GM03348 (cell line): Measurements from ENCODE around the gene TCAP.
"Not testable (repeated sequence)": the region's sequence is repeated elsewhere in the genome, so short reads cannot be mapped to it uniquely, and the experiment has no call there.

Experiments used
- DNase-seq: peaks from one replicate; pipeline ENCODE4 v3.0.0; 2012; ENCODE audit warnings: low spot score

TCAP gene

DNA sequence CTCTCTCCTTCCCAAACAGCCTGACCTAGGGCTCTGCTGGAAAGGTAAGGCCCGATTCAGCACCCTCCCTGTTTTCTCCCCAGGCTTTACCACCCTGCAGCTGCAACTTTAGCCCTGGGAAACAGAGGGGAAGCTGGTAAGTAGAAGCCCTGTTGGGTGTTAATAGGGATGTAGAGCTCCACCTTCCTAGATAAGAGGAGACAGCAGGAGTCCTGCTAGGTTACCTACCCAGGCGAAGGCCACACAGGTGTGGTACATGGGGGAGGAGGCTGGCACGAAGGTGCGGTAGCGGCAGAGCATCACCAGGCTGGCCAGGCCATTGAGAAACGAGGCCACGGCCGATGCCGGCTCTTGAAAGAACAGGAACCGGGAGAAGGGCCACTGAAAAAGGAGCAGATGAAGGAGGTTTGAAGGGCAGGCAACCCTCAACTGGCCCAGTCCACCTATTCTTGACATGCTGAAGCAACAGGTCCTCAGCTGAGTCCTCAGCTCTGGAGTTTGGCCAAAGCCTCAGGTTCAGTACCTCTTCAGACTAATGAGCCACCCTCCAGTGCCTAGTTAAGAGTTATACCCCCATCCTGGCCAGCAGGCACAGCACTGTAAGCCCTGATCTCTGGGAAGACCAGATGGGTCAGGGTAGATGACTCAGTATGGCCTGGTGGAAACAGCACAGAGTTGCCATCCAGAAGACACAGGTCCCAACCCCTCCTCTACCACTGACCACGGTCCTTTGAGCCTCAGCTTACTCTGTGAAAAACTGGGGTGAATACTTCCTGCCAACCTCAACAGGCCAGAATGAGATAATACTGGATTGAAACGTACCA is 19.4 kb downstream of the TCAP start:
- DNase-seq, result no peak

DNA sequence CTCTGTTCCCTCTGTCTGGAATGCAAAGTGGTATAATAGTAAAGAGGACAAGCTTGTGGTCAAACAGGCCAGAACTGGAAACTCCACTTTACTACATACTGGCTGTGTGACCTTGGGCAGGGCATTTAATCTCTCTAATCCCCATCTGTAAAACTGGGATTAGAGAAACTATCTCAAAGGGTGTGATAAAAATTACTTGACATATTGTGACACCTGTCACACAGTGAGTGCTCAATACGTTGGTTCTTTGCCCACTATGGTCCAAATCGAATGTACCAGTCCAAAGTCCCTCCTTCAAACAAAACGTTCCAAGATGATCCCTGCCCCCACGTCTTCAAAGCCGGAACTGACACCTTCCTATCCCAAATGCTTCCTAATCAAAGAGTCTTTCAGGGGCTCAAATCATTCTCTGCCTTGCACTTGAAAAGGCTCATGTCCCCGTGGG is 22.0 kb downstream of the TCAP start:
- no peak for DNase-seq

DNA sequence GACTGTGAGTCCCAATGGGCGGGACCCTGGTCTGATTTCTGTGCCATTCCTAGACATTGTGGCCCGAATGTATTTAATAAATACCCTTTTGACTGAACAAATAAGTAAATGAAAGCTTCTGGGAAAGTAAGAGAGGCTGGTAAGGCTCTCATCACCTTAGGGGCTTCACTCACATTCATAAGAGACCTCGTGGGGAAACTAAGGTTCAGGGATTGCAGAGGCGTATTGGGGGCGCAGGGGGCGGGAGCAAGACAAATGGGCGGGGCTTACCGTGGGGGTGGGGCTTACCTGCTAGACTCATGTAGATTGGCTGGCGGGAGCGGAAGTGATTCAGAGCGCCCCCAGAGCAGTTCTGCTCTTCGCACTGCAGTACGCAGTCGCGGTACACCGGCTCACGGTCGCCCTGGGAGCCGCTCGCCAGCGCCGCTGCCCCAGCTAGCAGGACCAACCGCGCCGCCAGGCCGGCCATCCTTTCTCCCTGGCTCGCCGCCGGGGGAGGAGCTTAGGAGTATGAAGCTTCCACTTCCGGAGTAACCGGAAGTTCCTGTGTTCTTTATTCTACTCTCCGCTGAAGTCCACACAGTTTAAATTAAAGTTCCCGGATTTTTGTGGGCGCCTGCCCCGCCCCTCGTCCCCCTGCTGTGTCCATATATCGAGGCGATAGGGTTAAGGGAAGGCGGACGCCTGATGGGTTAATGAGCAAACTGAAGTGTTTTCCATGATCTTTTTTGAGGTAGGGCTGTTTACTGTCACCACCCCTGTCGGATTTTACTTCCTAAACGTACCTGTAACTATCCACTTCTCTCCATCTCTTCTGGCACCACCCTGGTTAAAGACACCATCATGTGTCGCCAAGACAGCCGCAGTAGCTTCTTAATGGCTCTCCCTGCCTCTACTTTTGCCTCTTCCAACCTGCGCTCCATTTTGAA is 22.7 kb downstream of the TCAP start, which contains the start of gene PGAP3:
TSS of gene PGAP3 (minus strand) at position 512 of the 929 bp plus-strand sequence. CDS start at position 469, 43 bp downstream.
- peak; percentile 95 for DNase-seq

DNA sequence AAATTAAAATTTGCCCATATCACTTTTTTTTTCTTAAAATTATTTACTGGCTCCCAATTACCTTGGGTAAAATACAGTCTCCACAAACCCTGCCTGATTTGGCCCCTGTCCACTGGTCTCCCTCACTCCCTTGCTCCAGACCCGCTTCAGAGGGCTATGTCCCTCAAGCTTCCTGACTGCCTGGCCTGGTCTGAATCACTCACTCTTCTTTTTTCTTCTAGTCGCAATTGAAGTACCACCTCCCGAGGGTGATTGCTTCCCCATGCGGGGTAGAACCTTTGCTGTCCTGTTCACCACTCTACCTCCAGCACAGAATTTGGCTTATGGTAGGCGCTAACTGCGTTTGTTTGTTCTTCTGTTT is 23.3 kb downstream of the TCAP start:
- DNase-seq, result no peak

DNA sequence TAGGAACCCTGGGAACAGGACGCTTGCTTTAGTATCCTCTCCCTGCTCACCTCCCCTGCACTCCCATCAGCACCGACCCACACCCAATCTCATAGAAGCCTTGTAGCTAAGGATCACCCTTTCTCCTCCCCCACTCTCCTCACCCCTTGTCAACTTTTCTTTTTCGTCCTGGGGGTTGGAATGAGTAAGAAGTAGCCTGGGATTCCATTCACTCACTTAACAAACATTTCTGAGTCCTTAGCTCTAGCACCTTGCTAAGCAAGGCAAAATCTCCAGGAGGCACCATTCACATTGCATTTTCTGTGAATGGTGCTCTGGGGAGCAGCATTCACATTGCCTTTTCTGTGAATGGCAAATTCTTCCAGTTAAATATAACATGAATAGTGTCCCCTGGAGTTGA is 23.8 kb downstream of the TCAP start:
- no peak for DNase-seq

DNA sequence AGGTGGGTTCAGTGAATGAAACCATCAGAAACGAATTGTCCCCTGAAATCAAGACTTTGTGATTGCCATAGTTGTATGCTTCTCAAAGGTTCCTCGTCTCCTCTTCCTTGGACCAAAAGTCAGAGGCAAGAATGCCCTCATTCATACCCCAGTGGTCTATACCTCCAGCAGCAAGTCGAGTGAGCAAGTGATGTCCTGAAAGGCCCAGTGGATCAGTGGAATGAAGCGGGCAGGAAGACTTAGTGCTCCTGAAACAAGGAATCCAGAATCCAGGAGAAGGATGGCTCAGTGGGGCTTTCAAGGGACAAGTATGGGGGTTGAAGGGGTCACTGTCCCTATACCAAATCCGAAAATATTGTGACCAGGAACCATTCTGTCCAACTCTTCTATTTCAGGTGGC is 29.4 kb downstream of the TCAP start:
- no peak for DNase-seq

DNA sequence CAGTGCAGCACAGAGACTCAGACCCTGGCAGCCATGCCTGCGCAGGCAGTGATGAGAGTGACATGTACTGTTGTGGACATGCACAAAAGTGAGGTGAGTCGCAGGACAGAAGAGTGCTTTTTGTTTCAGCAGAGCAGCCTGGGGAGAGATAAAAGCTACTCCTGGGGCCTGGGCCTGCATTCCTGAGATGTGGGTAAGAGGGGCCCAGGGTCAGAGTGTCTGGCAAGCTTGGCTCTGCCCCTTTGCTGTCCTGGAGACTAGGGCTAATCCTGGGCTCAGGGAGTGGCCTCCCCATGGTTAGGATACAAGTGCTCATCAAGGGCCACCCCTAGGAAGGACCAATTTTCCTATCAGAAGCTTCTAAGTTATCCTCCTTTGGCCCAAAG is 29.9 kb downstream of the TCAP start:
- DNase-seq, result no peak

DNA sequence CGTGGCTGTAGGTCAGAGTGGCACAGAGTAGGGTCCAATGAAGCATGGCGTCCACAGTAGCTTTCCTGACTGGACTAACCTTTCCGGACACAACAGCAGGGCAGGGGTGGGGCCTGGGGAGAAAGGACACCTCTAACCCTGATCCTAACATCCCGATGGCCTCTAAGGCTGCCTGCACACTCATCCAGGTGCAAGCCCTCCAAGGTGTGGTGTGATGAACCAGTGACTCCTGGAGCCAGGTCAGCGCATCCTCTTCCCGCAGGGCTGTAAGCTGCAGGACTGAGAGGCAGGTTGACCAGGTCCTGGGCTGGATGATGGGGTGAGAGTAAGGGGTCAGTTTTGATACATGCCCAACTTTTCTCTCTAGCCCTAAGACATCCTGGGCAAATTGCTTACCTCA is 31.6 kb downstream of the TCAP start:
- no peak for DNase-seq

DNA sequence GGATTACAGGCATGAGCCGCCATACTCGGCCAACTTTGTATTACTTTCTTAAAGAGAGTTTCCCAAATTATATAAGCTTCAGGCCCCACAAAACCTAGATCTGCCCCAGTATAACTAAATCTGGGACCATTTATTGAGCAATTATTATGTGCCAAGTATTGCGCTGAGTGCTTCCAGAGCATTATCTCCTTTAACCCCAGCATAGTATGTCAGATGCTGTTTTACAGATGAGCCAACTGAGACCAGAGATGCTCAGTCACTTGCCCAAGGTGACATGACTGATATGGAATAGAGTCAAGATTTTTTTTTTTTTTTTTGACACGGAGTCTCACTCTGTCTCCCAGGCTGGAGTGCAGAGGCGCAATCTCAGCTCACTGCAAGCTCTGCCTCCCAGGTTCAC is 32.8 kb downstream of the TCAP start:
- DNase-seq, result no peak

DNA sequence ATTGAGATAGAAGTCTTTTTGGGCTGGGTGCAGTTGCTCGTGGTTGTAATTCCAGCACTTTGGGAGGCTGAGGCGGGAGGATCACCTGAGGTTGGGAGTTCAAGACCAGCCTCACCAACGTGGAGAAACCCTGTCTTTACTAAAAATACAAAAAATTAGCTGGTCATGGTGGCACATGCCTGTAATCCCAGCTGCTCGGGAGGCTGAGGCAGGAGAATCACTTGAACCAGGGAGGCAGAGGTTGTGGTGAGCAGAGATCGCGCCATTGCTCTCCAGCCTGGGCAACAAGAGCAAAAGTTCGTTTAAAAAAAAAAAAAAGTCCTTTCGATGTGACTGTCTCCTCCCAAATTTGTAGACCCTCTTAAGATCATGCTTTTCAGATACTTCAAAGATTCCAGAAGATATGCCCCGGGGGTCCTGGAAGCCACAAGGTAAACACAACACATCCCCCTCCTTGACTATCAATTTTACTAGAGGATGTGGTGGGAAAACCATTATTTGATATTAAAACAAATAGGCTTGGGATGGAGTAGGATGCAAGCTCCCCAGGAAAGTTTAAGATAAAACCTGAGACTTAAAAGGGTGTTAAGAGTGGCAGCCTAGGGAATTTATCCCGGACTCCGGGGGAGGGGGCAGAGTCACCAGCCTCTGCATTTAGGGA is 34.1 kb downstream of the TCAP start:
- not testable (repeated sequence) for DNase-seq

DNA sequence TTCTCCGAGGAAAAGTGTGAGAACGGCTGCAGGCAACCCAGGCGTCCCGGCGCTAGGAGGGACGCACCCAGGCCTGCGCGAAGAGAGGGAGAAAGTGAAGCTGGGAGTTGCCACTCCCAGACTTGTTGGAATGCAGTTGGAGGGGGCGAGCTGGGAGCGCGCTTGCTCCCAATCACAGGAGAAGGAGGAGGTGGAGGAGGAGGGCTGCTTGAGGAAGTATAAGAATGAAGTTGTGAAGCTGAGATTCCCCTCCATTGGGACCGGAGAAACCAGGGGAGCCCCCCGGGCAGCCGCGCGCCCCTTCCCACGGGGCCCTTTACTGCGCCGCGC is 34.6 kb downstream of the TCAP start, which contains the start of gene ERBB2:
TSS of gene ERBB2 (plus strand) at position 247 of the 330 bp plus-strand sequence. CDS start 175 bp downstream, outside the sequence.
- peak; percentile 92 for DNase-seq

DNA sequence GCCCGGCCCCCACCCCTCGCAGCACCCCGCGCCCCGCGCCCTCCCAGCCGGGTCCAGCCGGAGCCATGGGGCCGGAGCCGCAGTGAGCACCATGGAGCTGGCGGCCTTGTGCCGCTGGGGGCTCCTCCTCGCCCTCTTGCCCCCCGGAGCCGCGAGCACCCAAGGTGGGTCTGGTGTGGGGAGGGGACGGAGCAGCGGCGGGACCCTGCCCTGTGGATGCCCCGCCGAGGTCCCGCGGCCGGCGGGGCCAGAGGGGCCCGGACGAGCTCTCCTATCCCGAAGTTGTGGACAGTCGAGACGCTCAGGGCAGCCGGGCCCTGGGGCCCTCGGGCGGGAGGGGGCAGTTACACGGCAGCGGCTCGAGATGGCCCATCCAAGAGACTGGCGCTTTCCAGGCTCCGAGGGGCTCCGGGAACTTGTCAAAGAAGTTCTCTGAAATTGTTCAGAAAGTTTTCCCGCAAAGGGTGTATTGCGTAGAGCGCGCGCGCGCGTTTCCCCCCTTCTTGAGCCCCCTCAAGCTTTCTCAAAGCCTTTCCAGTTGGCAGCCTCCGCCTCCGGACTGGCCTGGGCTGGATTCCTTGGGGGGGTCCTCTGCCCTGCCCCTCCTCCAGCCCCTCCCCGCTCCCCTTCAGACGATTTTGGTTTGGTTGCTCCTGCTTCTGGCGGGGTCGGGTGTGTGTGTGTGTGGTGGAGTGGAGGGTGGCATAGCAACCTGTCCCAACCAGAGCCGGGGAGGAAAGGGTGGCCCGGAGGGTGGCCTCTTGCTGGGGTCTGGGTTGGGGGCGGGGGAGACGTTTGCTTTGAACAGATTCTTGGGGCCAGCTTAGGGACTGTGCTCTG is 35.2 kb downstream of the TCAP start:
- DNase-seq, result peak; percentile 76

DNA sequence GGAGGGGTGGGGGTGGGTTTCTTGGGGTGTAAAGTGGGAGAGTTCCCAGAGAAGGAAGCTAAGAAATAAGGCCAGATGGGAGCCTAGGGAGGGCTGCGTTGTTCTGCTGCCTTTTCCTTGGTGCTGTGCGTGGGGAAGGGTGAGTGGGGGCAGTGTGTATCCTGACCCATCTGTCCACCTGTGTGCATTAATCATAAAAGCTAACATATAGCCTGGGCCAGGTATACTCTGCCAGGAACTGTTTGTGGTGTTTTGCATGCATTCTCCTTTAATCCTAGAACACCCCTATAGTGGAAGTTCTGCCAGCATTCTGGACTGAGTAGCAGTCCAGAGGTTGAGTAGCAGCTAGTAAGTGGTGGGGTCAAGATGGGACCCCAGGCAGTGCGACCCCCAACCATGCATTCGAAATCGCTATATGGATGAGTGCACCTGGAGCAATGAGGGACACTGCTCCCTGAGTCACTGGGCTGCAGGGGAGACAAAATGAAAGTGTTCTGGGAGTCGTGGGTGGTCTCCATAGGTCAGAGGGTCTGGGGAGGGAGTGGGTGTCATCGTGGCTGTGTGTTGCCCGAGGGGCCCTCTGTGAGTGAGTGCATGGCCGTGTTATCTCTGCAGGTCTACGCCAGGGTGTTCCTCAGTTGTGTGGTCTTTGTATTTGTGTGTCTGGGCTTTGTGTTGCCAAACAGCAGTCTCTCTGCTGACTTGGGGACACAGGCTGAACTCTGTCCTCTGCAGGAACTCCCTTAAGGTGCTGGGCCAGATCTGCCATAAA is 36.0 kb downstream of the TCAP start:
- DNase-seq, result no peak

DNA sequence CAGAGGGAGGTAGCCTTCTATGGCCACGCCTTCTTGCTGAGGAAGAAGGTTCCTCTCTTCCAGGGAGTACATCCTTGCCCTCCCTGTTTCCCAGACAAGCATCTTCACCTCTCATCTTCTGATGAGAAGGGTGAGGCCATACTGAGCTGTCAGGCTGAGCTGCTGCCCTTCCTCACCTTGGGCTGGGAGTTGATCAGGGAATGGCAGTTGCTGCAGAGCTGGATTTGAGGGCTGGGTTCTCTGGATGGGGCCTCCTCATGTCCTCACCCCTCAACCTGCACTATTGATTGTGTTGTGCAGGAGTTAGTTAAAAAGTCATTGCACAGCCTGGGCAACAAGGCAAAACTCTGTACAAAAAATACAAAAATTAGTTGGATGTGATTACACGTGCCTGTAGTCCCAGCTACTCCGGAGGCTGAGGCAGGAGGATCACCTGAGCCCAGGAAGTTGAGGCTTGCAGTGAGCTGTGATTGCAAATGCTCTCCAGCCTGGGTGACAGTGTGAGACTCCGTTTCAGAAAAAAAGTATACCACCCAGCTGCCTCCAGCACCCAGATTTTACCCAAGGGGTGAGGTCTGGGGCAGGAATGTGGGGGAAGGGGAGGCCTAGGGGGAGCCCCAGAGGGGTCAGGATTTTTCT is 36.8 kb downstream of the TCAP start:
- no peak for DNase-seq

DNA sequence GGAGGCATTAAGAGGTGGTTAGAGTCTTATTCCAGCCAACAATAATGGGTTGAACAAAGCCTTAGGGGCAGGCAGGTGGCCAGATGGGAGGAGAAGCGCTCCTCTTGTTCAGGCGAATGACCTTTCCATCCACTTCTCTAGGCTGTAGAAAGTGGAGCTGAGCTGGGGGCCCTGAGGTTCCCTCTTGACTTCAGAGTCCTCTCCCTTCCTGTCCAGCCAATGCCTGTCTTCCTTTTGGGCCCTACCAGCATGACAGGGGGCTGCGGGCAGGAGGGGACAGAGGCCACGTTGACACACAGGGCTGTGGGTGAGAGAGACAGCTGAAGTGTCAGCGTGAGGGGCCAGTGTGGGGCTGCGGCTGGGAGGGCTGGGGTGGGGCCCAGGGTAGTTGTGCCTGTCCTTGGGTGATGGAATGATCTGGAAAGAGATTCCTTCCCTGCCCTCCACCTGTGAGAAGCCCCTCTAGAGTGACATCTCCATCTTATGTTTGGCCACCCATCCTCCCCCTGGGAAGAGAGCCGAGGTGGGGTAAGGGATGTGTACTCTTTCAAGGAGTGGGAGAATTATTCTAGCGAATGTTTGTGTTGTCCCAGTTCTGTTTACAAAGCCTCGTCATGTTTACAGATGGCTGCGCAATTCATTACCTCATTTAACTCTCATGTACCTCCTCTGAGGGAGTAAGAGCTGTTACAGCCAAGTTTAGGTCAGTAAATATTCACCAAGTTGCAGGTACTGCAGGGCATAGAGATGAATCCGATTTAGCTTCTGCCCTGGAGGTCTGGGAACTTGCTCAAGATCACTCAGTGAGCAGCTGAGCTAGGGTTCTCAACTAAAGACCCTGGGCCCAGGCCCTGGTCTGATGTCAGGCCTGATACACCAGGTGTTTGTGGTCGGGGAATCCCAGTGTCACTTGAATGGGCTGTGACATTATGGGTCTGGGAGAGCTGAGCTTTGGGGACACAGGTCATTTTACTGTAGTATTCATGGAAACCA is 38.0 kb downstream of the TCAP start:
- no peak for DNase-seq

DNA sequence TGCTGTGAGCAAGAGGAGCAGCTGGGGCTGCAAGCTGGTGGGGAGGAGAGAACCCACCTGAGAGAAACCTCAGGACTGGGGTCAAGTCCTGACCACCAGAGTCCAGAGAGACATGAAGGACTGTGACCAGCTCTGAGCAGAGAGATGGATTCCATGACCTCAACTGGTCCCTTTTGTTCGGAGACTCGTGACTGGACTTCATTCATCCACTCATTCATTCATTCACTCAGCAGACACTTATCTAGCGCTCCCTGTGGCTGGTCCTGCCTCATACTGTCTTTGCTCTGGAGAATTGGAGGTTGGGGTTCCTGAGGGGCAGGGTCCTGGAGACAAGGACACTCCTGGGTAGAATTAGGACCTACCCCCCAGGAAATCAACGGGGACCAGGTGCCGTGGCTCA is 38.8 kb downstream of the TCAP start:
- DNase-seq, result no peak

DNA sequence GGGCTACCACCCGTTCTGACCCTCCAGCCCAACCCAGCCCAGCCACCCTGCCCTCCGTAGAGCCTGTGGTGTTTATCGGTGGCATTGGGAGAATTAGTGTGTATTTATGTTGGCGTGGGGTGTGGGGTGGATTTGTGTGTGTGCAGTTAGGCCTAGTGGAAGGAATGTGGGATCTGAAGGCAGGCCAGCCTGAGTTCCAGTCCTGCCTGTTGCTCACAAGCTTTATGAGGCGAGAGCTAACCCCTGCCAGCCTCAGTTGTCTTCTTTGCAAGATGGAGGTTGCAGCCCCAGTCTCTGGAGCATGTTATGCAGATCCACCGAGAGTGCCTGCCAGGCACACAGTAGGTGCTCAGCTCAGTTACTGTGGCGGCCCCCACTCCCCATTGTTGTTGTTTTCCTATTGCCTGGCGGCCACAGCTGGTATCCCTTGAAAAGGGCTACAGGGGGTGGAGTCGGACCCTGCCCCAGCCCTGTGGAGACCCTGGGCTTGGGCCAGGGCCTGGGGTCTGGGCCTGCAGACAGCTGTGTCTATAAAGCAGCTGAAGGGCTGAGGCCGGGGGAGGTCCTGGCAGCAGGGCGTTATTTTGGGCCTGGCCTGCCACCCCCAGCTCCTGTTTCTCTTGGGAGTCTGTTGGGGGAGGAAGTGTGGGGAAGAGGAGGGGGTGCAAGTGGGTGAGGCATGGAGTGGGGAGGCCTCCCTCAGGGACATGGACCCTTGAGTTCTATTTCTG is 39.8 kb downstream of the TCAP start:
- DNase-seq, result peak; percentile 45

DNA sequence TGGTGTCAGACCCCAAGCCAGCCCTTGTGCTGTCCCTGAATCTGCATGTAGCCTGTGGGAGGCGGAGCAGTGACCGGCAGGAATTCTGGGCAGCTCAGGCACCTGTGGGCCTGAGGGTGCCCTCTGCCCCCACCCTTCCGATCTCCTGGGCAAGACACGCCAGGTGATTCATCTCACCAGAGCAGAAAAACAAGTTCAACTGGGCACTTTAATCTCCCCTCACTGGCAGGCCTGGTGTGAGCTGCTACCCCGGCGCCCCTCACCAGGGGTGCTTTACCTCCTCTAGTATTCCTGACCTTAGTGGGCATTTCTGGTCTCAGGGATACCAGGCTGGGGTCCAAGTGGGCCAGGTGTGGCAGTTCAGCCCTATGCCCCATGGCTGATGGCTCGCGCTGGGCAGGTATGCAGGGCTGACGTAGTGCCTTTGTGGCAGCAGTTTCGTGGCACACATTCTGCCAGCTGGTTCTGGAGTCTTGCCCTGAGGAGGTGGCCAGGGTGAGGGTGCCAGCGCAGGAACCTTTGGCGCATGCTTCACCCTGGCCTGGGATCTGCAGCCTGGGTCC is 40.7 kb downstream of the TCAP start:
- DNase-seq, result no peak
